Stimulated activated CD4-positive, alpha-beta T cell treated with anti-CD3 and anti-CD28 coated beads, TNF-alpha, amount 100 ng/mL, for 48 hours (primary cell): ENCODE results near the gene GPR84.

Source experiments
- DNase-seq, 3 donors: peaks; one replicate each; pipeline ENCODE4 v3.0.0-alpha.2; 2020; ENCODE audit warnings: low read depth in 3 of 3

GPR84 gene

DNA sequence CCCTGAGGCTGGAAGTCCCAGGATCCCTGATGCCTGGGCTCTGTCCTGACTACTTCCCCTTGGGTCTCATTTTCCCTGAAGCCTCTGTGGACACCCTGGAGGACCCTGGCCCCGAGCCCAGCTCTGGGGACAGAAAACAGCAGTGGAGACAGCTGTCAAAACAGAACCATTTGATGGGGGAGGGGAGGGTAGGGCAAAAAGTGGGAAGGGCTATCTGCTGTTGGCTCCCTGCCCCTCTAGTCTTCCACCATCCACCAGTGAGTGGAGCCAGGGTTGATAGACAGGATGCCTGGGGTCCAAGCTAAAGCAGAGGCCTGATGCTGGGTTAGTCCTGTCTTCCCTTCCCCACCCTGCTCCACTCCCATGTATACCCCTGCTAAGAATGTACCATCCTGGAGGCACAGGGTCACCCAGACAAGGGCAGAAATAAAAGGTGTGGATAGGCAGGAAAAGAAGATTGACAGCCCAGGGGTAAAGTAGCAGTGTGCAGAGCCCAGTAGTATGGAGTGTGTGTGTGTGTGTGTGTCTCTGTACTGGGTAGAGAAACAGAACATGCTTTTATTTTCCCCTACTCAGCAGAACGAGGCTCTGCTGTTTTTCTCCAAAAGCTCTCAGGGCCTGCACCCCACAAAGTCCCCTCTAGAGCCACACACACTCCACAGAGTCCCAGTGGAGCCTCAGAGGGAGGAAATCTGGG lies 10.4 kb upstream of the GPR84 start:
- DNase-seq = no peak

DNA sequence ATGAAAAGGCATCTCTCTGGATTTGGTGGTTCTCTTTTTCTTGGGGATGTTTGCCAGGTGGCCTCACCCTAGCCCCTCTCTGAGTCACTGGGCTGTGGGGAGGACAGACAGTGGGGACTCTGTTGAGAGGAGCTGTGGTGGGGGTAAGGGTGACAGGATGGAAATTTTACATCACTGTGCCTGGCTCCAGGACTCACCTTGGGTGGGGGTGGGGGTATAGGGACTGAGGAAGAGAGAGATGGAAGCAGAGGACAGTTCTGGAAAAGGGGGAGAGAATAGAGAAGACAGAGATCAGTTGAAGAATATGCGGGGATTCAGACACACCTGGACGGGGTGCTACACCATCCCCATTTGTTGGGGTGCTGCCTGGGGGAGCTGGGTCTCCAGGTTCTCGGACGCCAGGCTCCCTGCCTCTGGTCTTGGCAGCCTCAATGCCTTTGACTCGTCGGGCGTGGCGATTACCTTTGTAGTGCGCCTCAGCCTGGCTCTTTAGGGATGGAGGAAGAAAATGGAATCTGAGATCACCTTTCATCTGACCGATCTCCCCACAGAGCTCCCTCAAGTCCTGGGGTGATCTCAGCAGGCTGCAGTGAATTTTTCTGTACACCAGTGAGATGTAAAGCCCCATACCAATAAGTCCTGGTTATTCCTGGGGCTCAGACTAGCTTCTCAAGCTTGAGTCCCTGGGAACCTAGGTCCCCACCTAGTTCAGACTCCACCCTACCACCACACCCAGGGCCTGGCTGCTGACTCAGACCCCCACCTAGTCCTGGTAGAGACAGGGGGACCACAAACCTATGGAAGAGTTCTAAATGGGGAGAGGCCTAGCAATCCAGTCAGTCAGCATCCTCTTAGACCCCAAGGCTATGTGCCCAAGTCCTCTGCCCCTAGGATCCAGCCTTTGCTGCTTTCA lies 9.6 kb upstream of the GPR84 start:
- no peak for DNase-seq

DNA sequence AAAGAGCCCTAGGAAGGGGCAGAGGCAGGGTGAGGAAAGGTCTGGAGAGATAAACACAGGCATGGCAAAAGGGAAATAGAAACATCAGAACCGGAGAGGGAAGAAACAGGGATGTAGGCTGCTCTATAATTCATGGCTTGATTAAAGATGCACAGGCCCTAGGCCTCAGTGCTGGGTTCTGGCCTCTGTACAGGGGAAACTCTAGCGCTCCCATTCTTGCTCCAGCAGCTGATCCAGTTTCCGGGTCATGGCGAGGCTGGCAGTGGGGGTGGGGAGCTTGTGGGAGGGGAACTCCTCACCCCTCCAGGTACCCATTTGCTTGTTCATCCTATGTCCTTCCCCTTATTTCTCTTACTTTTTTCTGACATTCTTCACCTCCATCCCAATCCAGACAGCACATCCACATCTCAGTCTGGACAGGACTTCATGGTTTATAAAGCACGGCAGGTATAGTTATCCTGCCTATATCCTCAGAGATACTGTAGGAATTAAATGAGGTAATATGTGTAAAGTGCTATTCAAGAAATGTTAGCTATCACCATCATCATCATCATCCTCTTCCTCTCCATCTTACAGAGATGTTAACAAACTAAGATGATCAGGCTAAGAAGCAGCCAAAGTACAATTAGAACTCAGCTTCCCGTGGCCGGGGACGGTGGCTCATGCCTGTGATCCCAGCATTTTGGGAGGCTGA lies 8.0 kb upstream of the GPR84 start:
- no peak for DNase-seq

DNA sequence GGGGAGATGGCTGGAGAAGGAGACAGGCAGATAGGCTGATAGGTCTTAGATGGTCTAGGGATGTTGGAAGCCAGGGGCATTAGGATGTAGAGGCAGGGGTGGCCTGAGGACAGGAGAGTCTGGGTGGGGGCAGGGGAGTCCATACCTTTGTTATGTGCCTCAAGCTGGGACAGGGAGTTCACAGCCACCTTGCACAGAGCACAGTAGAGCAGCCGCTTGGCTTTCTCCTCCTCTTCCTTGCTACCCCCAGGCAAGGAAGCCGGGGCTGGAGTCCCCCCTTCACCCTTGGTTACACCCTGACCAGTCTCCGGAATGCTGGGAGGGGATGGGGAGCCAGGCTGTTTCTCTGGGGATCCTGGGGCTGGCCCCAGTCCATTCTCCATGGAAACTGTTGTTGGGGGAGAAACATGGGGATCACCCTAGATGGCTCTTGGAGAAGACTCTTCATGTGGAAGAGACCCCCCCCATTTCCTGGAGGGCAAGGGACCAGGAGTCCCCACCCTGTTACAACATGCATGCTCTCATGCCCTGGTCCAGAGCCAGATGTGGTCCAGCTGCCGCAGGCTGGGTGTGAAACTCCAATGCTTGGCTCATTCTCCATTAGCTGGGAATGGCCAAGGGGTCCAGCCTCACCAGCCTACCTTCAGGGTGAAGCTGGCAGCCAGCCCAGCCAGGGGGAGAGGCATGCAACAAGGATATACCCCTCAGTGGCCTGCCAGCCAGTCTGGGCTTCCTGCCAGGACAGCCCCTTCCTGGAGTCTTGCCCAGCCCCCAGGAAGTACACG lies 7.2 kb upstream of the GPR84 start:
- no peak for DNase-seq

GRCh38 chr12:54370171-54370730 lies 6.0 kb upstream of the GPR84 start:
- no peak for DNase-seq

- DNase-seq = no peak
Measured at GRCh38 chr12:54369597-54370131, 5.4 kb upstream of the GPR84 start.

DNA sequence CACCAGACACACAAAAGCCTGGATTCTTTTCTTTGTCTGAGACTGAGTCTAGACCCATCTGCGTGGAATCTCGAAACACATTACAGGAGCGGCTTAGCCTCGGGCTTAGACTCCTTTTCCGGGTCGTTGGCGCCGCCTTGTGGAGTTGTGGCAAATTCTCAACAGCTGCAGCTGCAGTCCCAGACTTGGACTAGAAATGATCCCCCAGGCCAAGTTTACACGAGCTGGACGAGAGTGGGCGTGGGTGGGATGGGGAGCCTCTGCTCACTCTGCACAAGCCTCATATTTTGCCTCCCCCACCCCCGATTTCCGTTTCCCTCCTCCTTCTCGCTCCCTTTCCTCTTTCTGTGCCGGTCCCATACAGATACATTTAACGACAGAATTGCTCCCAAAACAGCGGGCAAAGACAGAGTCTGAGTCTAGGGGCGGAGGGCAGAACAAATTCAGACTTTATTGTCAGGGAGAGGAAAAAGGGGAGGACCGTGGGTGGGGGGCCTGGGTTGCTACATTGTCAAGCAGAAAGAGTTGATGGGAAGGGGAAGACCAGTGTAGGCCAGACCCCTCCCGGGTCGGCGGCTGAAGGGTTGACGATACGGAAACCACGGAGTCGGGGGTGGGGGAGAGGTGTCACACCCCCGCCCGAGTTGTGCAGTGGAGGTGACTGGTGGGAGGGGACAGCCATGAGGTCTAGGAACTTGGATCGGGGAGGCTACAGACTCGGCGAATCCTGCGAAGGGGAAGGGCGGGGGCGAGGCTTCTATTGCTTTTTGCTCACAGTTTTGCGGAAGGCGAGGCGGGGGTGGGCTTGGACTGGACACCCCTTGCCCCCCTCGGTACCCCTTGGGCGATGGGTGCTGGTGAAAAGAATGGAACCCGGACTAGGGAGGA lies 4.7 kb upstream of the GPR84 start:
- DNase-seq = peak; percentile 79 to 88 (median 83)

GRCh38 chr12:54368025-54368708 lies 3.9 kb upstream of the GPR84 start:
- no peak for DNase-seq

DNA sequence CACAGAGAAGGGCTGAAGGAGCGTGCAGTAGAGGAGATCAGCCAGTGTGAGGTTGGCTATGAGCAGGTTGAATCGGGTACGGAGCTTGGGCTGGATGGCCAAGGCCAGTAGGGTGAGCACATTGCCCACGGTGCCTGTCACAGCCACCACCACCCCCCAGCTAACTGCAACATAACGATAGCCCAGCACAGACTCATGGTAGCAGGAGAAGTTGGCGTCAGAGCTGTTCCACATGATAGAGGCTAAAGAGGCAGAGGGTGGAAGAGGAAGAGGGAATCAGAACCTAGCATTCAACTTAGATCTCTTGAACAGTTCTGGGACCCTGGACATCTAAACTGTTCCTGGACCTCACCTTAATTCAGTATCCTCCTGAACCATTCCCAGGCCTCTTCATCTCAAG lies 668 bp downstream of the GPR84 start:
- DNase-seq = no peak

DNA sequence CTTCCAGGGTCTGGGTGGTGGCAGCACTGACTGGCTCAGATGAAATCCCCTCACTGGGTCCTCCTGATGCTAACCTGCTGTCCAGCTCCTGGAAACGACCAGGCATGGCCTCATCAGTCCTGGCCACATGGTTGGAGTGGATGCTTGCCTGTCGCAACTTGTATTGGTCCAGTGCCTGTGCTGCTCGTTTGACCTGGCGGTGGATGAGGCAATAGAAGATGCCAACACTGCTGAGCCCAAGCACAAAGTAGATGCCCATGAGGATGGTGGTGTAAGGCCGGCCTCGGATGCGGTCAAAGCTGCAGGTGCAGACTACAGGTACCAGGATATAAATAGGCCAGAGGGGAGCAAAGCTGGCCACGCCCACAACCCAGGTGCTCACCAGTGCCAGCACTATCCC lies 1.2 kb downstream of the GPR84 start:
- no peak for DNase-seq

- DNase-seq = peak in 1 of 3 donors; percentile 33
Measured at GRCh38 chr12:54360717-54361456, 3.4 kb downstream of the GPR84 start.

DNA sequence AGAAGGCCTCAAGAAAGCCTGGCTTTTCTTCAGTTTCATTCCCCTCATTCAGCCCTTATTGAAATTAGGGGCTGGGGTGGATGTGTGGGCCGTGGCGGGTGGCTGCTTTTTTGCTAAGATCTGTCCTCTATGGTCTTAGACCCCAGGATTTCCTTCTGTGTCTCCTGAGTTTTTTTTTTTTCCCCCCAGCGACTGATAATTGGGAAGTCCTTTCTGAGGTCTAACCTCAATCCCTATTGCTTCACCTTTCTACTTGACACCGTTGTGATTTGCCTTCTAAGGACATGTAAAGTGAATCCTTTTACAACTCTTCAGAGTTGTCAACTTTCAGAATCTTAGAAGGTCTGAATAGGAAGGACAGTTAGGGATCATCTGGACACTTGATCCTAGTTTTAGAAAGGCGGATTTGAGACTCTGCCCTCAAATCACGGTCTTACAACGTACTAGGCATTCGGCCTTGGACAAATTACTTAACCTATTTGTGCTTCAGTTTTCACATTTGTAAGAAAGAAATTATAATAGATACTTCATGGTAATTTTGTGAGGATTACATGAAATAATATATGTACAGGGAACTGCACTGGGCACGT lies 4.4 kb downstream of the GPR84 start:
- no peak for DNase-seq

DNA sequence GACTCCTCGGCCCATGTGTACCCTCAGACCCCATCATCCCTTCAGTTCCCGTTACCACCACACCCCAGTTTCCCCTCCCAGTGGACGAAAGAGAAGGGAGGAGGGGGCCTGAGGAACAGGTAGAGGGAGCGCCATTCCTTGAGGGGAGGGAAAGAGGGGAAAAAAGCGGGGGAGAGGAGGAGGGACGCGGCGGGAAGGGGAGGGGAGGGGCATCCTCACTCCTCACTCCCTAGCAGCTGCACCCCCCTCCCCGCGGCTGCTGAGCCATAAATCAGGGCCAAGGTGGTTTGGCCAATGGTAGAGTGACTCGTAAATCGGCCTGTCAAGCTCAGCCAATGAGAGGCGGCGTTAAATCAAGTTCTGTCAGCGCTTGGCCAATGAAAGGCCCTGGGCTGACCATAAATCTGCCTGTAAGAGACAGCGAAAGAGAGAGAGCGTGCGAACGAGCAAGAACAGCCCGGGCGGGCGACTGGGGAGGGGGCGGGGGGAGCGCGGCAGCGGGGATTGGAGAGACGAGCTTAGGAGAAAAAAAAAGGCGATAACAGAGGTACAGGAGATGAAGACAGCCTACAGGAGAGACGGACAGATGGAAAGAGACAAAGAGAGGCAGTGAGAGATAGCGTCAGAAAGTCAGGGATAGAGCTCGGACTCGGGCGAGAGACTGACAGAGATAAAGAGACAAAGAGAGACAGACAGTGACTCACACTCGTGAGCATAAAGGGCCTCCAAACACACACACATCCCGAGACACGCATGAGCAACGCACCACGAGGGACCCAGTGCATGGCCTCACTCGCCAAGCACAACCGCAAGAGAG lies 5.1 kb downstream of the GPR84 start:
- DNase-seq = peak; percentile 86 to 91 (median 87)

- no peak for DNase-seq
Measured at GRCh38 chr12:54358191-54358944, 5.9 kb downstream of the GPR84 start.

- no peak for DNase-seq
Measured at GRCh38 chr12:54357506-54358190, 6.6 kb downstream of the GPR84 start.

DNA sequence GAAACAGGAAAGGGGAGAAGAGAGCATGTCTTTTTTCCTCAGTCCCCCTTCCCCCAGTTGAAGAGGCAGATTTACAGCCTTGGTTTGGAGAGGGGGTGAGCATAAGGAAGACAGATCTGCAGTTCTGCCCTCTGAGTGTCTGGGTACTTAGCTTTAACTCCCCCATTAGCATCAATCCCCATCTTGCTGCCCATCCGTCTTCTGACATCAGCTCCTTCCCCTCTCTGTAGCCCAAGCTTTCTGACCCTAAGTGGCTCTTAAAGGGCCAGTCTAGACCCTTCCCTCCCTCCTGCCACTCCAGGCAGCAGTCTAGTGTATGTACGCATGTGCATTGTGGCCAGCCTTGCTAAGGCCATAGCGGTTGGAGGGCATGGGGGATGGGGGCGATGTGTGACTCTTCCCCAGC lies 7.3 kb downstream of the GPR84 start:
- DNase-seq = no peak
